Measurements from ENCODE around the gene LAG3.

LAG3 gene

DNA sequence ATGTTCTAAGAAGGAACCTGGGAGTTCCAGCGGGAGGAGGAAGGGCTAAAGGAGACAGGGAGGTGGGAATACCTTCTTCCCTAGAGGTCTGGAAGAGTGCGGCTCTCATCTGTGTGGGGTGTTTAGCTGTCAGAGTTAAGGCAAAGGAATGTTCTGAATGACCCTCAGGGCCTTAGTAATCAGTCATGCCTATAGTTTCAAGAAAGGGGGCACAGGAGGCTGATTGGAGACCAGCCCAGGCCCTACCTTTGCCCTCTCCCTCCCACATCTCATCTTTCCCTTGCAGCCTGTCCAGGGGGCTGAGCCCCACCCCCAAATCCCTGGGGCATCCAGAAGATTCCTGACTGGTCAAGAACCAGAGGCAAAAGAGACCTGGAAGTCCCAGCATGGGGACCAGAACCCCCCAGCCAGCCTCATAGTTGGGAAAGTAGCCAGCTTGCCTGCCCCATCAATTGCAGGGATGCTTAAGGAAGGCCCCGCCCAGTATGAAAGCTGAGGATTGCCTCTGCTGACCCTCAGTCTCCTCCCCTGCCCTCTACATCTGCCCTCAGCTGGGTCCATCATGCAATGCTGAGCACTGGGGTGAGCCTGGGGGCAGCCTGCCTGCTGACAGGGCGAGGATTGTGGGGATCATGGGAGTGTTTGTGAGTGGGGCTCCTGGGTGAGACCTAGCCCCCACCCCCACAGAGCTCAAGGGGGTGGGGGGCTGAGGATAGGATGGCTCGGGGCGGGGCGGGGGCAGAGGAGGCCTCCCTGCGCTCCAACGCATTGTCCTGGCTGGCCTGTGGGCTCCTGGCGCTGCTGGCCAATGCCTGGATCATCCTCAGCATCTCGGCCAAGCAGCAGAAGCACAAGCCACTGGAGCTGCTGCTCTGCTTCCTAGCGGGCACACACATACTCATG is 51.1 kb downstream of the LAG3 start:
- Histone ChIP-seq H3K4me3 (ENCODE audit: low read length, poor library complexity, severe bottlenecking) (no peak overlapping the region), H3K27me3 (ENCODE audit: insufficient read depth, low read length, poor library complexity, severe bottlenecking) (no peaks in the 10 kb centered on the region)

DNA sequence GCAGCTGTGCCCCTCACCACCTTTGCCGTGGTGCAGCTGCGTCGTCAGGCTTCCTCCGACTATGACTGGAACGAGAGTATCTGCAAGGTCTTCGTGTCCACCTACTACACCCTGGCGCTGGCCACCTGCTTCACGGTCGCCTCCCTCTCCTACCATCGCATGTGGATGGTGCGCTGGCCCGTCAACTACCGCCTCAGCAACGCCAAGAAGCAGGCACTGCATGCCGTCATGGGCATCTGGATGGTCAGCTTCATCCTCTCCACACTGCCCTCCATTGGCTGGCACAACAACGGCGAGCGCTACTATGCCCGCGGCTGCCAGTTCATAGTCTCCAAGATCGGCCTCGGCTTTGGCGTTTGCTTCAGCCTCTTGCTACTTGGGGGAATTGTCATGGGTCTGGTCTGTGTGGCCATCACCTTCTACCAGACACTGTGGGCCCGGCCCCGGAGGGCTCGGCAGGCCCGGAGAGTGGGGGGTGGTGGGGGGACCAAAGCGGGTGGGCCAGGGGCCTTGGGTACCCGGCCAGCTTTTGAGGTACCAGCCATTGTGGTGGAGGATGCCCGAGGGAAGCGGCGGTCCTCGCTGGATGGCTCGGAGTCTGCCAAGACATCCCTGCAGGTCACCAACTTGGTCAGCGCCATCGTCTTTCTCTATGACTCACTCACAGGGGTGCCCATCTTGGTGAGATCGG is 51.9 kb downstream of the LAG3 start:
- Histone ChIP-seq H3K9me2 (replicated peaks; ENCODE audit: low read depth, low read length) (no peaks in the 10 kb centered on the region), H3K4me2 (ENCODE audit: low read depth, low read length, poor library complexity, severe bottlenecking) (no peak overlapping the region), H3K9ac (ENCODE audit: low read depth, low read length, poor library complexity, severe bottlenecking) (no peak overlapping the region), H3F3A (ENCODE audit: low read depth) (no peaks in the 10 kb centered on the region), H4K20me1 (ENCODE audit: insufficient read depth, low read length, poor library complexity, severe bottlenecking) (no peaks in the 10 kb centered on the region), H3K4me3 (ENCODE audit: low read length, poor library complexity, severe bottlenecking) (no peak overlapping the region), H3K79me2 (ENCODE audit: insufficient read depth, low read length) (peaks cover 12% of the 10 kb centered on the region; the same call in 1 of the 2 replicates), H3K4me1 (ENCODE audit: insufficient read depth, low read length, poor library complexity, severe bottlenecking) (peaks cover 31% of the 10 kb centered on the region), H3K9me3 (ENCODE audit: insufficient read depth, low read depth, low read length) (no peaks in the 10 kb centered on the region), H3K36me3 (ENCODE audit: insufficient read depth, low read length) (no peaks in the 10 kb centered on the region), H3K27me3 (ENCODE audit: insufficient read depth, low read length, poor library complexity, severe bottlenecking) (no peaks in the 10 kb centered on the region), H2AFZ (ENCODE audit: low read length) (no peak overlapping the region)
- TF ChIP-seq, protein P1, sequence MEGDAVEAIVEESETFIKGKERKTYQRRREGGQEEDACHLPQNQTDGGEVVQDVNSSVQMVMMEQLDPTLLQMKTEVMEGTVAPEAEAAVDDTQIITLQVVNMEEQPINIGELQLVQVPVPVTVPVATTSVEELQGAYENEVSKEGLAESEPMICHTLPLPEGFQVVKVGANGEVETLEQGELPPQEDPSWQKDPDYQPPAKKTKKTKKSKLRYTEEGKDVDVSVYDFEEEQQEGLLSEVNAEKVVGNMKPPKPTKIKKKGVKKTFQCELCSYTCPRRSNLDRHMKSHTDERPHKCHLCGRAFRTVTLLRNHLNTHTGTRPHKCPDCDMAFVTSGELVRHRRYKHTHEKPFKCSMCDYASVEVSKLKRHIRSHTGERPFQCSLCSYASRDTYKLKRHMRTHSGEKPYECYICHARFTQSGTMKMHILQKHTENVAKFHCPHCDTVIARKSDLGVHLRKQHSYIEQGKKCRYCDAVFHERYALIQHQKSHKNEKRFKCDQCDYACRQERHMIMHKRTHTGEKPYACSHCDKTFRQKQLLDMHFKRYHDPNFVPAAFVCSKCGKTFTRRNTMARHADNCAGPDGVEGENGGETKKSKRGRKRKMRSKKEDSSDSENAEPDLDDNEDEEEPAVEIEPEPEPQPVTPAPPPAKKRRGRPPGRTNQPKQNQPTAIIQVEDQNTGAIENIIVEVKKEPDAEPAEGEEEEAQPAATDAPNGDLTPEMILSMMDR (conservative IDR thresholded peaks at IDR 0.05; ENCODE audit: low read length): no peak
- TF ChIP-seq EZH2phosphoT487 (IDR thresholded peaks at IDR 0.05; ENCODE audit: borderline replicate concordance): no peak

More for the DNA sequence above, 51.1 kb downstream of the LAG3 start:
- H3K9me3 ChIP-seq (ENCODE audit: insufficient read depth, low read depth, low read length): no peaks in the 10 kb centered on the region
- TF ChIP-seq, protein P1 (conservative IDR thresholded peaks at IDR 0.05; ENCODE audit: low read length): no peak
- TF ChIP-seq EZH2phosphoT487 (IDR thresholded peaks at IDR 0.05; ENCODE audit: borderline replicate concordance): no peak
- peaks cover 36% of the 10 kb centered on the region for H3K4me1 ChIP-seq (ENCODE audit: insufficient read depth, low read length, poor library complexity, severe bottlenecking)
- H3K79me2 ChIP-seq (ENCODE audit: insufficient read depth, low read length): peaks cover 5% of the 10 kb centered on the region; the same call in 1 of the 2 replicates
- H2AFZ ChIP-seq (ENCODE audit: low read length): no peak overlapping the region
- H3K9me2 ChIP-seq (replicated peaks; ENCODE audit: low read depth, low read length): no peaks in the 10 kb centered on the region
- no peak overlapping the region for H3K9ac ChIP-seq (ENCODE audit: low read depth, low read length, poor library complexity, severe bottlenecking)
- H3K4me2 ChIP-seq (ENCODE audit: low read depth, low read length, poor library complexity, severe bottlenecking): no peak overlapping the region
- no peaks in the 10 kb centered on the region for H4K20me1 ChIP-seq (ENCODE audit: insufficient read depth, low read length, poor library complexity, severe bottlenecking)
- H3F3A ChIP-seq (ENCODE audit: low read depth): no peaks in the 10 kb centered on the region
- no peaks in the 10 kb centered on the region for H3K36me3 ChIP-seq (ENCODE audit: insufficient read depth, low read length)

DNA sequence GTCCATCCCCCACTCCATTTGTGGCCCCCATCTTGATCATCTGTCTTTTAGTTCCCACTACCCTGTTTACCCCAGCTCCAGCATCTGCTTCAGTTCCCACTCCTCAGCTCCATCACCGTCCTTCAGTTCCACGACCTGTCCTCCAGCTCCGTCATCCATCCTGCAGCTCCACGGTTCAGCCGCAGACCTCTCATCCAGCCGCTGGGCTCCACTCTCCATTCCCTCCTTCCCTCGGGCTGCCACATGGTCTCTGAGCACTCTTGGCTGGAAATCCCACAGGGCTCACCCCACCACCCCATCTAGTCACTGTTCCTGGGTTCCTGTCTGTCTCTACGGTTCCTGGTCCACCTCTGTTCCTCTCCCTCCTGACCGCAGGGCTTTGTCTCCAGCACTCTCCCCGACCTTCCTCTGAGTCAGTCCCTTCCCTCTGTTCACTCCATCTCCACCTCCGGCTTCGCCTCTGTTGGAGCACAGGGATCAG is 52.6 kb downstream of the LAG3 start:
- no peaks in the 10 kb centered on the region for H3K9me3 ChIP-seq (ENCODE audit: insufficient read depth, low read depth, low read length)
- no peaks in the 10 kb centered on the region for H3K9me2 ChIP-seq (replicated peaks; ENCODE audit: low read depth, low read length)
- H3K79me2 ChIP-seq (ENCODE audit: insufficient read depth, low read length): peaks cover 19% of the 10 kb centered on the region; the same call in 1 of the 2 replicates
- no peaks in the 10 kb centered on the region for H4K20me1 ChIP-seq (ENCODE audit: insufficient read depth, low read length, poor library complexity, severe bottlenecking)
- no peaks in the 10 kb centered on the region for H3K36me3 ChIP-seq (ENCODE audit: insufficient read depth, low read length)
- no peak overlapping the region for H3K4me3 ChIP-seq (ENCODE audit: low read length, poor library complexity, severe bottlenecking)
- no peak overlapping the region for H3K4me2 ChIP-seq (ENCODE audit: low read depth, low read length, poor library complexity, severe bottlenecking)
- no peaks in the 10 kb centered on the region for H3K27me3 ChIP-seq (ENCODE audit: insufficient read depth, low read length, poor library complexity, severe bottlenecking)
- H3F3A ChIP-seq (ENCODE audit: low read depth): no peaks in the 10 kb centered on the region
- H2AFZ ChIP-seq (ENCODE audit: low read length): no peak overlapping the region
- peaks cover 30% of the 10 kb centered on the region for H3K4me1 ChIP-seq (ENCODE audit: insufficient read depth, low read length, poor library complexity, severe bottlenecking)
- no peak overlapping the region for H3K9ac ChIP-seq (ENCODE audit: low read depth, low read length, poor library complexity, severe bottlenecking)
- TF ChIP-seq, protein P1 (conservative IDR thresholded peaks at IDR 0.05; ENCODE audit: low read length): no peak
- TF ChIP-seq EZH2phosphoT487 (IDR thresholded peaks at IDR 0.05; ENCODE audit: borderline replicate concordance): no peak

Measured in Loucy (cell line).